Endothelial cell of umbilical vein (primary cell): Measurements from ENCODE around the gene SORCS3. TPM values are rescaled to one million over a fixed set of nuclear protein-coding genes. Genes with fewer than 3 reads are reported as not detected.

Source experiments
- BruUV-seq: library from RNA; stranded (reverse); fragments of 400-500 nt; replicated peaks from 2 replicates; lab custom pipeline; 2021; lab: Mats Ljungman, UMichigan
- CTCF ChIA-PET: fragments of 300-600, 350-600 bp; sonication (Branson Sonifier 250); formaldehyde crosslinking; loops from one replicate; lab custom pipeline; 2021; ENCODE audit warnings: antibody characterized with exemption, inconsistent platforms; lab: Charles Lee
- POLR2A ChIA-PET: fragments of 300-600, 350-600 bp; sonication (Branson Sonifier 250); formaldehyde crosslinking; loops from one replicate; lab custom pipeline; 2021; ENCODE audit warnings: antibody characterized with exemption, inconsistent platforms; lab: Charles Lee
- DNase-seq: peaks from one replicate; pipeline ENCODE4 v3.0.0-alpha.2; 2011; ENCODE audit warnings: low read depth, low spot score
- FAIRE-seq: peaks from 2 replicates; lab custom pipeline; 2011; peaks lifted over from hg19 to GRCh38; lab: Jason Lieb, UNC
- H2AFZ ChIP-seq: 2 replicates; pipeline ENCODE4 v1.6.0; 2012; ENCODE audit warnings: low read depth, low read length, control low read depth, inconsistent platforms
- H3K27ac ChIP-seq: 2 replicates; pipeline ENCODE4 v1.5.1; 2011; ENCODE audit warnings: low read depth, mild to moderate bottlenecking, control low read depth, low read length, moderate library complexity; ENCODE audit not compliant: insufficient read depth
- H3K27me3 ChIP-seq, 2 experiments: 2 replicates each; pipeline versions ENCODE4 v1.6.0 to v1.6.1; 2011; ENCODE audit warnings: low read length in 2 of 2, mixed read lengths in 1 of 2; ENCODE audit not compliant: control insufficient read depth in 2 of 2, insufficient read depth in 2 of 2
- H3K36me3 ChIP-seq, 2 experiments: 2 replicates in 1 of 2; 3 replicates in 1 of 2; pipeline ENCODE4 v1.5.1; 2011; ENCODE audit warnings: low read length in 2 of 2, mild to moderate bottlenecking in 1 of 2, moderate library complexity in 1 of 2; ENCODE audit not compliant: control insufficient read depth in 2 of 2, insufficient read depth in 2 of 2; ENCODE audit errors: extremely low read depth in 1 of 2
- H3K4me1 ChIP-seq: 3 replicates; pipeline ENCODE4 v1.5.1; 2011; ENCODE audit warnings: mild to moderate bottlenecking, low read length; ENCODE audit not compliant: control insufficient read depth, insufficient read depth; ENCODE audit errors: extremely low read depth
- H3K4me2 ChIP-seq: 2 replicates; pipeline ENCODE4 v1.6.1; 2011; ENCODE audit warnings: low read length, control low read depth, mixed read lengths; ENCODE audit not compliant: insufficient read depth
- H3K4me3 ChIP-seq, 3 experiments: fragments of 200-600 bp in 1 of 3; sonication (generic), shearing (Covaris generic) in 1 of 3; replicated peaks in 1 of 3; 2 replicates each; pipeline ENCODE4 v1.5.1; 2011 to 2016; ENCODE audit warnings: control low read depth in 3 of 3, low read length in 3 of 3, mild to moderate bottlenecking in 2 of 3, inconsistent platforms in 1 of 3, low read depth in 1 of 3, moderate library complexity in 1 of 3; ENCODE audit not compliant: insufficient read depth in 1 of 3
- H3K79me2 ChIP-seq: 2 replicates; pipeline ENCODE4 v1.6.0; 2012; ENCODE audit warnings: low read length, inconsistent platforms; ENCODE audit not compliant: control insufficient read depth, insufficient read depth
- H3K9ac ChIP-seq: replicated peaks from 2 replicates; pipeline ENCODE3; 2011; ENCODE audit warnings: low read length, control low read depth; ENCODE audit not compliant: insufficient read depth; ENCODE audit errors: extremely low read depth
- H3K9me1 ChIP-seq: replicated peaks from 3 replicates; pipeline ENCODE4 v1.6.0; 2011; ENCODE audit warnings: mild to moderate bottlenecking, low read length; ENCODE audit not compliant: control insufficient read depth, insufficient read depth; ENCODE audit errors: extremely low read depth
- H3K9me3 ChIP-seq: replicated peaks from 2 replicates; pipeline ENCODE4 v1.5.1; 2012; ENCODE audit warnings: low read length, inconsistent platforms; ENCODE audit not compliant: control insufficient read depth, insufficient read depth
- H4K20me1 ChIP-seq: replicated peaks from 2 replicates; pipeline ENCODE3; 2011; ENCODE audit warnings: mild to moderate bottlenecking, low read length; ENCODE audit not compliant: control insufficient read depth, insufficient read depth; ENCODE audit errors: extremely low read depth
- EZH2 ChIP-seq: IDR thresholded peaks from 2 replicates; pipeline ENCODE4 v1.6.1; 2012; ENCODE audit warnings: borderline replicate concordance, low read depth, mild to moderate bottlenecking, moderate library complexity, low read length, inconsistent platforms; ENCODE audit not compliant: severe bottlenecking
- FOS ChIP-seq: IDR thresholded peaks from 2 replicates; pipeline ENCODE4 v1.6.1; 2011; ENCODE audit warnings: mild to moderate bottlenecking, low read length, moderate library complexity, borderline replicate concordance; ENCODE audit not compliant: insufficient read depth
- GATA2 ChIP-seq: IDR thresholded peaks from 2 replicates; pipeline ENCODE4 v1.7.0; 2011; ENCODE audit warnings: low read depth, mild to moderate bottlenecking, moderate library complexity, mixed read lengths, low read length; ENCODE audit not compliant: insufficient read length, insufficient read depth
- JUN ChIP-seq: IDR thresholded peaks from 2 replicates; pipeline ENCODE4 v1.6.1; 2011; ENCODE audit warnings: borderline replicate concordance, low read depth; ENCODE audit not compliant: insufficient read length, insufficient read depth
- MYC ChIP-seq: IDR thresholded peaks from one replicate; pipeline ENCODE4 v1.6.1; 2011; ENCODE audit warnings: mild to moderate bottlenecking, low read depth, low read length
- POLR2A ChIP-seq: IDR thresholded peaks from 2 replicates; pipeline ENCODE4 v1.6.1; 2012; ENCODE audit warnings: low read depth, mild to moderate bottlenecking, control low read depth, low read length
- POLR2AphosphoS5 ChIP-seq: IDR thresholded peaks from 2 replicates; pipeline ENCODE4 v1.6.1; 2012; ENCODE audit warnings: low read depth, mild to moderate bottlenecking, control low read depth, low read length, moderate library complexity; ENCODE audit not compliant: insufficient read depth
- dilution Hi-C: fragments of 300-500 bp; cut with MboI; formaldehyde crosslinking; loops from one replicate; pipeline ENCODE4 v1.15.0; 2019; ENCODE audit warnings: low sequenced_read_pairs; ENCODE audit not compliant: extremely low pct_ligation_motif_present
- intact Hi-C: fragments of 100-400 bp; cut with micrococcal nuclease; formaldehyde crosslinking; loops from one replicate; pipeline ENCODE4 v1.10.0; 2022
- polyA plus RNA-seq, 4 experiments: library from polyadenylated mRNA; depleted of rRNA in 3 of 4; stranded (reverse) in 3 of 4; unstranded in 1 of 4; fragments of >200 nt; gene quantifications; 2 replicates each; pipeline versions ENCODE4 v1.2.1 to v1.2.3, GENCODE V29; 2011 to 2012; ENCODE audit warnings: missing spikeins in 1 of 4
- total RNA-seq: library from RNA; stranded (reverse); gene quantifications from 2 replicates; pipeline ENCODE4 v1.2.3, GENCODE V29; 2021
- TF ChIP-seq, protein P1 (sequence below), 2 donors: IDR thresholded peaks; 1 replicate in 1 of 2; 2 replicates in 1 of 2; pipeline ENCODE4 v1.5.1; 2011; ENCODE audit warnings: low read length in 2 of 2, mild to moderate bottlenecking in 2 of 2, moderate library complexity in 2 of 2, control low read depth in 1 of 2, inconsistent platforms in 1 of 2, low read depth in 1 of 2; ENCODE audit not compliant: insufficient read depth in 1 of 2; ENCODE audit errors: extremely low read depth in 1 of 2
- TF ChIP-seq, protein P2 (sequence below): IDR thresholded peaks from 2 replicates; pipeline ENCODE4 v1.6.1; 2011; ENCODE audit not compliant: insufficient read depth, insufficient read length

Gene SORCS3
- total and polyA plus RNA-seq, 2 donors (not counting 3 experiments of a cell fraction or from before 2014, with no cell fraction given): not detected

DNA sequence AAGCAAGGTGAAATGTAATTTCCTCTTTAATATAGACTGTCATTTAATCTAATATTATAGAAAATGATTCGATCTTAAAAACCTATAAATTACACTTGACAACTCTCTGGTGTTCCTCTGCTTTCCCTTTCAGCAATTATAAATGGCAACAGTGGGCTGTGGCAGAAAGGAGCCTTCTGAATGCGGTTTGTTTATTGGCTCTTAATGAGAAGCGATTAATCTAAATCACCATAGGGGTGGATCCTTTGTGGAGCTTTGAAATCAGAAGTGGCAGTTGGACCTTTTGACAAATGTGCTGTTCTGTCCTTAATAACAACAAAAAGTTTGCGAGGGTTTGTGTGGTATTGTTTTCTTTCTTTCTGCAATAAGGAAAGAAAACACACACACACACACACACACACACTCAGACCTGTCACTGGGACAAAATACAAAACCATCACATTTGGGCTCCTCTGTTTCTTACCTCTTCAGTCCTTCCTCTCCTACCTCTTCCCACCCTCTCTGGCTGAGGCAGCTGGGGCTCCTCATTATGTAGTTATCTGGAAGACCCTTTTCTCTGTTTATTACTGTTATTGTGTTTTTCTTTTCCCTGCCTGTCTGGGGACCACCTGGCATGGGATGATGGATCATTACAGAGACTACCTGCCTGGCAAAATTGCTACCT is 316.2 kb downstream of the SORCS3 start:
- intact Hi-C loops: no loop called here
- DNase-seq (no peak), FAIRE-seq (no peak)
- Histone ChIP-seq H4K20me1 (no peaks in the 10 kb centered on the region), H3K4me1 (no peaks in the 10 kb centered on the region), H3K4me3 (no peak overlapping the region), H3K27ac (no peak overlapping the region), H3K36me3 (no peaks in the 10 kb centered on the region), H3K9me1 (no peaks in the 10 kb centered on the region), H3K9ac (no peak overlapping the region), H3K9me3 (no peaks in the 10 kb centered on the region), H3K79me2 (no peaks in the 10 kb centered on the region), H2AFZ (no peak overlapping the region), H3K27me3 (no peaks in the 10 kb centered on the region), H3K4me2 (no peak overlapping the region)
- dilution Hi-C loops: no loop called here
- CTCF ChIA-PET: no interaction called here
- no TSS peak for BruUV-seq
- TF ChIP-seq GATA2: no peak
- no peak for TF ChIP-seq FOS
- TF ChIP-seq POLR2AphosphoS5: no peak
- no peak for TF ChIP-seq POLR2A
- no peak for TF ChIP-seq MYC
- TF ChIP-seq, protein P1, sequence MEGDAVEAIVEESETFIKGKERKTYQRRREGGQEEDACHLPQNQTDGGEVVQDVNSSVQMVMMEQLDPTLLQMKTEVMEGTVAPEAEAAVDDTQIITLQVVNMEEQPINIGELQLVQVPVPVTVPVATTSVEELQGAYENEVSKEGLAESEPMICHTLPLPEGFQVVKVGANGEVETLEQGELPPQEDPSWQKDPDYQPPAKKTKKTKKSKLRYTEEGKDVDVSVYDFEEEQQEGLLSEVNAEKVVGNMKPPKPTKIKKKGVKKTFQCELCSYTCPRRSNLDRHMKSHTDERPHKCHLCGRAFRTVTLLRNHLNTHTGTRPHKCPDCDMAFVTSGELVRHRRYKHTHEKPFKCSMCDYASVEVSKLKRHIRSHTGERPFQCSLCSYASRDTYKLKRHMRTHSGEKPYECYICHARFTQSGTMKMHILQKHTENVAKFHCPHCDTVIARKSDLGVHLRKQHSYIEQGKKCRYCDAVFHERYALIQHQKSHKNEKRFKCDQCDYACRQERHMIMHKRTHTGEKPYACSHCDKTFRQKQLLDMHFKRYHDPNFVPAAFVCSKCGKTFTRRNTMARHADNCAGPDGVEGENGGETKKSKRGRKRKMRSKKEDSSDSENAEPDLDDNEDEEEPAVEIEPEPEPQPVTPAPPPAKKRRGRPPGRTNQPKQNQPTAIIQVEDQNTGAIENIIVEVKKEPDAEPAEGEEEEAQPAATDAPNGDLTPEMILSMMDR (IDR thresholded peaks at IDR 0.05; ENCODE audit: extremely low read depth in 1 of 2, insufficient read depth in 1 of 2, low read depth in 1 of 2, low read length in 2 of 2): no peak
- TF ChIP-seq JUN: no peak
- TF ChIP-seq, protein P2, sequence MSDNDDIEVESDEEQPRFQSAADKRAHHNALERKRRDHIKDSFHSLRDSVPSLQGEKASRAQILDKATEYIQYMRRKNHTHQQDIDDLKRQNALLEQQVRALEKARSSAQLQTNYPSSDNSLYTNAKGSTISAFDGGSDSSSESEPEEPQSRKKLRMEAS: no peak
- TF ChIP-seq EZH2: no peak
- POLR2A ChIA-PET: no interaction called here
